Liver (tissue), 9 donors: Measurements from ENCODE around the gene OPTC. TPM values are rescaled to one million over a fixed set of nuclear protein-coding genes. Genes with fewer than 3 reads are reported as not detected.

Experiments
- DNase-seq: peaks from one replicate; pipeline ENCODE4 v3.0.0-alpha.2; 2017; ENCODE audit warnings: low spot score
- H3K27ac ChIP-seq, 2 donors: one replicate each; pipeline ENCODE4 v1.7.0; 2013; ENCODE audit warnings: inconsistent platforms in 2 of 2, low read length in 2 of 2, control low read depth in 1 of 2, low read depth in 1 of 2, mild to moderate bottlenecking in 1 of 2
- H3K27me3 ChIP-seq, 4 donors: one replicate each; pipeline versions ENCODE4 v1.6.1 to v1.7.0; 2013; ENCODE audit warnings: low read length in 3 of 4, inconsistent platforms in 1 of 4, mild to moderate bottlenecking in 1 of 4, moderate library complexity in 1 of 4; ENCODE audit not compliant: control insufficient read depth in 4 of 4, insufficient read depth in 4 of 4
- H3K36me3 ChIP-seq, 4 donors: one replicate each; pipeline versions ENCODE4 v1.6.1 to v1.7.0; 2013; ENCODE audit warnings: low read length in 3 of 4, mild to moderate bottlenecking in 3 of 4, low read depth in 1 of 4, moderate library complexity in 1 of 4; ENCODE audit not compliant: control insufficient read depth in 4 of 4, insufficient read depth in 3 of 4
- H3K4me1 ChIP-seq, 4 donors: one replicate each; pipeline versions ENCODE4 v1.6.1 to v1.7.0; 2013; ENCODE audit warnings: low read length in 3 of 4, mild to moderate bottlenecking in 3 of 4, moderate library complexity in 1 of 4; ENCODE audit not compliant: control insufficient read depth in 4 of 4, insufficient read depth in 4 of 4
- H3K4me3 ChIP-seq, 3 donors: one replicate each; pipeline versions ENCODE4 v1.6.1 to v1.7.0; 2013; ENCODE audit warnings: low read length in 3 of 3, control low read depth in 1 of 3, low read depth in 1 of 3, mild to moderate bottlenecking in 1 of 3
- H3K9ac ChIP-seq, 2 donors: one replicate each; pipeline ENCODE4 v1.7.0; 2013; ENCODE audit warnings: low read length in 2 of 2, mild to moderate bottlenecking in 2 of 2, moderate library complexity in 2 of 2, control low read depth in 1 of 2, low read depth in 1 of 2
- H3K9me3 ChIP-seq, 4 donors: one replicate each; pipeline versions ENCODE4 v1.6.1 to v1.7.0; 2013; ENCODE audit warnings: low read length in 3 of 4; ENCODE audit not compliant: control insufficient read depth in 4 of 4
- EGR1 ChIP-seq, 2 donors: IDR thresholded peaks; 2 replicates each; pipeline ENCODE4 v1.6.1; 2016 to 2018; ENCODE audit warnings: antibody characterized with exemption in 2 of 2, low read depth in 2 of 2
- FOXA1 ChIP-seq: IDR thresholded peaks from 2 replicates; pipeline ENCODE4 v1.6.1; 2016; ENCODE audit warnings: antibody characterized with exemption
- FOXA2 ChIP-seq: IDR thresholded peaks from 2 replicates; pipeline ENCODE4 v1.6.1; 2016; ENCODE audit warnings: antibody characterized with exemption
- GABPA ChIP-seq, 2 donors: IDR thresholded peaks in 1 of 2; conservative IDR thresholded peaks in 1 of 2; 2 replicates each; pipeline ENCODE4 v1.6.1; 2016; ENCODE audit warnings: antibody characterized with exemption in 2 of 2, mild to moderate bottlenecking in 1 of 2, moderate library complexity in 1 of 2
- HNF4A ChIP-seq, 2 donors: conservative IDR thresholded peaks; 2 replicates each; pipeline ENCODE4 v1.6.1; 2016; ENCODE audit warnings: antibody characterized with exemption in 2 of 2, mild to moderate bottlenecking in 2 of 2
- HNF4G ChIP-seq: IDR thresholded peaks from 2 replicates; pipeline ENCODE4 v1.6.1; 2016; ENCODE audit warnings: antibody characterized with exemption
- JUND ChIP-seq, 2 donors: IDR thresholded peaks; 2 replicates each; pipeline ENCODE4 v1.6.1; 2016; ENCODE audit warnings: antibody characterized with exemption in 2 of 2
- NR2F2 ChIP-seq: IDR thresholded peaks from 2 replicates; pipeline ENCODE4 v1.6.1; 2016; ENCODE audit warnings: antibody characterized with exemption
- RAD21 ChIP-seq, 2 donors: IDR thresholded peaks; 2 replicates each; pipeline ENCODE4 v1.6.1; 2016; ENCODE audit warnings: antibody characterized with exemption in 2 of 2, mild to moderate bottlenecking in 2 of 2
- RXRA ChIP-seq, 2 donors: IDR thresholded peaks; 2 replicates each; pipeline ENCODE4 v1.6.1; 2017 to 2018; ENCODE audit warnings: antibody characterized with exemption in 2 of 2, mild to moderate bottlenecking in 1 of 2
- SP1 ChIP-seq: IDR thresholded peaks from 2 replicates; pipeline ENCODE4 v1.6.1; 2018; ENCODE audit warnings: antibody characterized with exemption, mild to moderate bottlenecking
- TAF1 ChIP-seq: conservative IDR thresholded peaks from 2 replicates; pipeline ENCODE4 v1.6.1; 2016; ENCODE audit warnings: antibody characterized with exemption, mild to moderate bottlenecking
- YY1 ChIP-seq: IDR thresholded peaks from 2 replicates; pipeline ENCODE4 v1.6.1; 2016; ENCODE audit warnings: antibody characterized with exemption, mild to moderate bottlenecking
- whole genome bisulfite sequencing: extraction: QIAGEN DNeasy Blood & Tissue Kit; methylation state at CpG from one replicate; pipeline ENCODE4 v1.1.7; 2013; 5-methylcytosine and 5-hydroxymethylcytosine counted together
- polyA plus RNA-seq, 2 donors: library from polyadenylated mRNA; stranded (reverse) in 1 of 2; unstranded in 1 of 2; fragments of 200-250 nt in 1 of 2; fragments of >200 nt in 1 of 2; fragmentation: Nextera tagmentation in 1 of 2; extraction: Ambion mirVana in 1 of 2; gene quantifications; one replicate each; pipeline versions ENCODE4 v1.2.1 to v1.2.3, GENCODE V29; 2013 to 2015
- total RNA-seq, 2 donors: library from RNA; depleted of rRNA; stranded (reverse); fragments of >200 nt; gene quantifications; one replicate each; pipeline ENCODE4 v1.2.3, GENCODE V29; 2014
- TF ChIP-seq, protein P1 (sequence below): IDR thresholded peaks from 2 replicates; pipeline ENCODE4 v1.6.1; 2016; ENCODE audit warnings: antibody characterized with exemption
- TF ChIP-seq, protein P2 (sequence below): IDR thresholded peaks from 2 replicates; pipeline ENCODE4 v1.6.1; 2016; ENCODE audit warnings: antibody characterized with exemption
- TF ChIP-seq, protein P3 (sequence below): fragments of 150-350 bp; IDR thresholded peaks from 2 replicates; pipeline ENCODE4 v1.5.1; 2017; ENCODE audit warnings: improper control_type of control experiment, low read depth, low read length; ENCODE audit not compliant: missing input control
- TF ChIP-seq, protein P4 (sequence below): IDR thresholded peaks from 2 replicates; pipeline ENCODE4 v1.6.1; 2016; ENCODE audit warnings: antibody characterized with exemption, mild to moderate bottlenecking
- TF ChIP-seq, protein P5 (sequence below): IDR thresholded peaks from 2 replicates; pipeline ENCODE4 v1.6.1; 2016; ENCODE audit warnings: antibody characterized with exemption
- donor health status: healthy.
- donor health status: healthy.
- donor health status: healthy.
- donor health status: healthy.
- donor health status: healthy.

The OPTC gene
- total and polyA plus RNA-seq, 4 donors, result not detected

DNA sequence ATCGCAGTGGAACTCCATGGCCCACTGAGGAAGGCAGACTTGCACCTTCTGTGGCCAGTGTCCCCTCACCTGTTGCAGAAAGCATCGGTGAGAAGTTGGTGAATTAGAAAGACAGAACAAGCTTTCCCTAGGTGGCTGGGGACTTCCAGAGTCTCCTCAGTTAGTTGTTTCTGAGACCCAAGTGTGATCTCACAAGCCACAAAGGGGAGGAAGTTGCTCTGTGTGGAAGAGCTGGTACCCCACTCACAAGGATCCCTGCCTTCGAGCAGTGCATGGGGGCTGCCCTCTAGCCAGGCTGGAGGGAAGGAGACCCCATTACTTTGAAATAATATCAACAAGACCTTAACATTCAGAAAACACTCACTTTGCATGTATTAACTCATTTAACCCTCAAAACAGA lies 16.2 kb upstream of the OPTC start:
- Histone ChIP-seq H3K36me3 (no peaks in the 10 kb centered on the region), H3K4me1 (no peaks in the 10 kb centered on the region), H3K27me3 (peaks cover 0 to 6% (median 1%) of the 10 kb centered on the region in 4 donors), H3K4me3 (no peak overlapping the region), H3K9me3 (no peaks in the 10 kb centered on the region), H3K9ac (no peak overlapping the region), H3K27ac (peak overlapping the region; percentile 4 to 50)
- TF ChIP-seq, protein P1, sequence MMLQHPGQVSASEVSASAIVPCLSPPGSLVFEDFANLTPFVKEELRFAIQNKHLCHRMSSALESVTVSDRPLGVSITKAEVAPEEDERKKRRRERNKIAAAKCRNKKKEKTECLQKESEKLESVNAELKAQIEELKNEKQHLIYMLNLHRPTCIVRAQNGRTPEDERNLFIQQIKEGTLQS, result no peak
- TF ChIP-seq FOXA1, result no peak
- no peak for TF ChIP-seq HNF4G
- TF ChIP-seq, protein P2, sequence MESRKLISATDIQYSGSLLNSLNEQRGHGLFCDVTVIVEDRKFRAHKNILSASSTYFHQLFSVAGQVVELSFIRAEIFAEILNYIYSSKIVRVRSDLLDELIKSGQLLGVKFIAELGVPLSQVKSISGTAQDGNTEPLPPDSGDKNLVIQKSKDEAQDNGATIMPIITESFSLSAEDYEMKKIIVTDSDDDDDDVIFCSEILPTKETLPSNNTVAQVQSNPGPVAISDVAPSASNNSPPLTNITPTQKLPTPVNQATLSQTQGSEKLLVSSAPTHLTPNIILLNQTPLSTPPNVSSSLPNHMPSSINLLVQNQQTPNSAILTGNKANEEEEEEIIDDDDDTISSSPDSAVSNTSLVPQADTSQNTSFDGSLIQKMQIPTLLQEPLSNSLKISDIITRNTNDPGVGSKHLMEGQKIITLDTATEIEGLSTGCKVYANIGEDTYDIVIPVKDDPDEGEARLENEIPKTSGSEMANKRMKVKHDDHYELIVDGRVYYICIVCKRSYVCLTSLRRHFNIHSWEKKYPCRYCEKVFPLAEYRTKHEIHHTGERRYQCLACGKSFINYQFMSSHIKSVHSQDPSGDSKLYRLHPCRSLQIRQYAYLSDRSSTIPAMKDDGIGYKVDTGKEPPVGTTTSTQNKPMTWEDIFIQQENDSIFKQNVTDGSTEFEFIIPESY, result no peak
- TF ChIP-seq, protein P3, sequence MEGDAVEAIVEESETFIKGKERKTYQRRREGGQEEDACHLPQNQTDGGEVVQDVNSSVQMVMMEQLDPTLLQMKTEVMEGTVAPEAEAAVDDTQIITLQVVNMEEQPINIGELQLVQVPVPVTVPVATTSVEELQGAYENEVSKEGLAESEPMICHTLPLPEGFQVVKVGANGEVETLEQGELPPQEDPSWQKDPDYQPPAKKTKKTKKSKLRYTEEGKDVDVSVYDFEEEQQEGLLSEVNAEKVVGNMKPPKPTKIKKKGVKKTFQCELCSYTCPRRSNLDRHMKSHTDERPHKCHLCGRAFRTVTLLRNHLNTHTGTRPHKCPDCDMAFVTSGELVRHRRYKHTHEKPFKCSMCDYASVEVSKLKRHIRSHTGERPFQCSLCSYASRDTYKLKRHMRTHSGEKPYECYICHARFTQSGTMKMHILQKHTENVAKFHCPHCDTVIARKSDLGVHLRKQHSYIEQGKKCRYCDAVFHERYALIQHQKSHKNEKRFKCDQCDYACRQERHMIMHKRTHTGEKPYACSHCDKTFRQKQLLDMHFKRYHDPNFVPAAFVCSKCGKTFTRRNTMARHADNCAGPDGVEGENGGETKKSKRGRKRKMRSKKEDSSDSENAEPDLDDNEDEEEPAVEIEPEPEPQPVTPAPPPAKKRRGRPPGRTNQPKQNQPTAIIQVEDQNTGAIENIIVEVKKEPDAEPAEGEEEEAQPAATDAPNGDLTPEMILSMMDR, result no peak
- TF ChIP-seq, protein P4, sequence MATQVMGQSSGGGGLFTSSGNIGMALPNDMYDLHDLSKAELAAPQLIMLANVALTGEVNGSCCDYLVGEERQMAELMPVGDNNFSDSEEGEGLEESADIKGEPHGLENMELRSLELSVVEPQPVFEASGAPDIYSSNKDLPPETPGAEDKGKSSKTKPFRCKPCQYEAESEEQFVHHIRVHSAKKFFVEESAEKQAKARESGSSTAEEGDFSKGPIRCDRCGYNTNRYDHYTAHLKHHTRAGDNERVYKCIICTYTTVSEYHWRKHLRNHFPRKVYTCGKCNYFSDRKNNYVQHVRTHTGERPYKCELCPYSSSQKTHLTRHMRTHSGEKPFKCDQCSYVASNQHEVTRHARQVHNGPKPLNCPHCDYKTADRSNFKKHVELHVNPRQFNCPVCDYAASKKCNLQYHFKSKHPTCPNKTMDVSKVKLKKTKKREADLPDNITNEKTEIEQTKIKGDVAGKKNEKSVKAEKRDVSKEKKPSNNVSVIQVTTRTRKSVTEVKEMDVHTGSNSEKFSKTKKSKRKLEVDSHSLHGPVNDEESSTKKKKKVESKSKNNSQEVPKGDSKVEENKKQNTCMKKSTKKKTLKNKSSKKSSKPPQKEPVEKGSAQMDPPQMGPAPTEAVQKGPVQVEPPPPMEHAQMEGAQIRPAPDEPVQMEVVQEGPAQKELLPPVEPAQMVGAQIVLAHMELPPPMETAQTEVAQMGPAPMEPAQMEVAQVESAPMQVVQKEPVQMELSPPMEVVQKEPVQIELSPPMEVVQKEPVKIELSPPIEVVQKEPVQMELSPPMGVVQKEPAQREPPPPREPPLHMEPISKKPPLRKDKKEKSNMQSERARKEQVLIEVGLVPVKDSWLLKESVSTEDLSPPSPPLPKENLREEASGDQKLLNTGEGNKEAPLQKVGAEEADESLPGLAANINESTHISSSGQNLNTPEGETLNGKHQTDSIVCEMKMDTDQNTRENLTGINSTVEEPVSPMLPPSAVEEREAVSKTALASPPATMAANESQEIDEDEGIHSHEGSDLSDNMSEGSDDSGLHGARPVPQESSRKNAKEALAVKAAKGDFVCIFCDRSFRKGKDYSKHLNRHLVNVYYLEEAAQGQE, result no peak
- TF ChIP-seq YY1, result no peak
- TF ChIP-seq TAF1, result no peak
- no peak for TF ChIP-seq HNF4A (conservative IDR thresholded peaks at IDR 0.05)
- TF ChIP-seq JUND (IDR thresholded peaks at IDR 0.05), result no peak
- TF ChIP-seq RAD21 (IDR thresholded peaks at IDR 0.05), result no peak
- TF ChIP-seq SP1, result no peak
- no peak for TF ChIP-seq GABPA (IDR thresholded peaks at IDR 0.05 in 1 of 2, conservative IDR thresholded peaks at IDR 0.05 in 1 of 2)
- no peak for TF ChIP-seq RXRA (IDR thresholded peaks at IDR 0.05)
- TF ChIP-seq, protein P5, sequence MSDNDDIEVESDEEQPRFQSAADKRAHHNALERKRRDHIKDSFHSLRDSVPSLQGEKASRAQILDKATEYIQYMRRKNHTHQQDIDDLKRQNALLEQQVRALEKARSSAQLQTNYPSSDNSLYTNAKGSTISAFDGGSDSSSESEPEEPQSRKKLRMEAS, result no peak
- TF ChIP-seq EGR1 (IDR thresholded peaks at IDR 0.05; ENCODE audit: low read depth in 2 of 2), result no peak
- no peak for TF ChIP-seq FOXA2
- no peak for TF ChIP-seq NR2F2
- WGBS, result 79% methylated on average over 3 of the region's 3 CpGs
- DNase-seq, result no peak
